CD4-positive, alpha-beta T cell treated with Interferon alpha-2 for 1 hour (primary cell): ENCODE data around the gene FBXO15.

Experiments used
- DNase-seq, 2 donors: peaks; one replicate each; pipeline ENCODE4 v3.0.0-alpha.2; 2020 to 2022

Gene FBXO15, protein sequence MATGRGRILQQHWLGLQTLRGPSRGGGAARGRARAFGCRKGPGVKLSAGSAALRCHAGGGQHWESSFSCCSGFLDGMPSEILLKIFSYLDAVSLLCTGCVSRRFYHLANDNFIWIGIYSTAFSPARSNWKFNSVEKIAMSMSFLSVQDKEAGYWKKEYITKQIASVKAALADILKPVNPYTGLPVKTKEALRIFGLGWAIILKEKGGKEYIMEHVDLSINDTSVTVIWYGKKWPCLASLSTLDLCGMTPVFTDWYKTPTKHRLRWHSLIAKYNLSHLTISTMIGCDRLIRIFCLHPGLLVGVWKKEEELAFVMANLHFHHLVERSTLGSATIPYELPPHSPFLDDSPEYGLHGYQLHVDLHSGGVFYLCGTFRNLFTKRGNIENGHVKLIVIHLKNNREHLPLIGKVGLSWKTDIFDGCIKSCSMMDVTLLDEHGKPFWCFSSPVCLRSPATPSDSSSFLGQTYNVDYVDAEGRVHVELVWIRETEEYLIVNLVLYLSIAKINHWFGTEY

DNA sequence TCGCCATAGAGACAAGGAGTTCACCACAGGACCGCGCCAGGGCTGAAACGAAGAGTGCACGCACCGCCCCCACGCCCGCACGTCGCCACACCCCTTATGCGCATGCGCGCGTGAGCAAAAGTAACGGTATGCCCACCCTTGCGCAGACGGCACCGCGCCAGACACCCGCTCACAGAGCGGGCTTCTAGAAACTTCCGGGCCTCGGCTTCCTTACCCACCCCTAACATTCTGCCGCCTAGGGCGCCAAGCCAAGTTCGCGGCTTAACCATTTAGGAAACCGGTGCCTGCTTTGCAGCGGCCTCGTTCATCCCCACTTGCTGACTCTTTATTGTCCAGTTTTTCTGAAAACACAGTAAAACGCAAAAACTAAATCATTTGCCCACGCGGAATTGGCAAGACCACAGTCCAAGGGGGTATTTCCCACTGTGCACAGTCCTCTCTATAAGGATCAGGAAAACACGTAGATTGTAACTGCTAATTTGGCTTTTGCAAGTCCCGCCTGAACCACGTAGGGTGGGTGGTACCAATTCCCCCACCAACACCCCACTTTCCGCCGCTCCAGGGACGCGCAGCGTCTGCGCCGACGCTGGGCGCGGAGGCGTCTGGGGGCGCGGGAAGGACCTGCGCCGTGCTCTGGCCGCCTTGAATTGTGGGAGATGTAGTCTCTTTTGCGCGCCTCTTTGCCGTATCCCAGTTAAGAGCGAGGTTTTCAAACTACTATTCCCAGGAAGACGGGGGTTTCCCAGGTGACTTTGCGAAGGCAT lies at the start of gene FBXO15, which contains the start of gene TIMM21:
Gene FBXO15, minus strand, starts transcription at position 56 of the 764 bp plus-strand sequence. Its CDS starts 49 bp downstream, at position 7.
Gene TIMM21, plus strand, starts transcription at position 745 of the 764 bp plus-strand sequence. CDS start 286 bp downstream, outside the sequence.
- DNase-seq: peak; percentile 96

DNA sequence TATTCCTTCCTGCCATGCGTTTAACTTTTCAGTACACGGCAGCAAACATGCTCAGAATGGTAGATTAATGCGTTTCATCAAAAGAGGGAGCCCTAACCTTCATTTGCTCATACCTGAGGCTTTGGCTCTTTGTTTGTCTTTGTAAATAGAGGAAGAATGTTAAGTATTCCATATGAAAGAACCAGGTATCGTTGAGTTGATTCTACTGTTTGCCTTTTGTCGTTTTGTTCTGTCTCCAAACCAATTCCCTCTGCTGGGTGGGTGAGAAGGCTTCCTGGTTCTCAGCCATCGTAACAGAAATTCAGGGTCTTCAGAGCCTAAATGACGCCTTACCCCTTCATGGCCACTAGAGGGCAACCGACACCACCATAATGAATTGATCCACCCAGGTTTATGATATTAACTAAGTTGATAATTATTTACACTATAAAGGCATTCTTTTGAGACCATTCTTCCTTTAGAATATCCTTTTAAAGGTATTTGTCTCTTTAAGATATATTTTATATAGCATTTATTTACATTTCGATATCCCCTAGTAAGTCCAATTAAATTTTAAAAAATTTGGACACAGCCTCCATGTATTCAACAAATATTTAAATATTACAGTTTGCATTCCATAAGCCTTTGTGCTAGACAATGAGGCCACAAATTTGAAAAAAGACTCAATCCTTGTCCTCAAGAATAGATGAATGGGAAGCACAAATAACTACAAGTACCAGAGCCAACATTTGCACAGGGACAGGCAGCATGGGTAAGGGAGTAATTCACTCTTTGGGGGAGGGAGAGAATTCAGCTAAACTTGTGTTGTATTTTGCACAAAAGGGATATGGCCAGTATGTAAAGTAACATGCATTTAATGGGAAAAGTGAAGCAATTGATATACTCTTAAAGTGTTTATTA lies 48.8 kb upstream of the FBXO15 start:
- peak; percentile 63 to 77 for DNase-seq

DNA sequence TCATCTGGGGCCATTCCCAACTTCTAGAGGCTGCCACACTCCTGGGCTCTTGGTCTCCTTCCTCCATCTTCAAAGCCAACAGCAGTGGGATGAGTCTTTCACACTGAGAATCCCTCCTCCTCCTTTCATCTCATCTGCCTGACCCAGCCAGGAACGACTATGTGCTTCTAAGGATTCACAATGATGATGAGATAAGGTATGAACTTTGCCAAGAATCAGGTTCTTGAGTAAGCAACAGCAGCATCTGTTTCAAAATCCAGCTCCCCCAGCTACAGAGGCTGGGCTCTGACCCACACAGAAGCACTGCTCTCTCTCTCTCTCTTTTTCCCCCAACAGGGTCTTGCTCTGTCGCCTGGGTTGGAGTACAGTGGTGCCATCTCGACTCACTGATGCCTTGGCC lies 47.1 kb upstream of the FBXO15 start:
- DNase-seq: no peak

DNA sequence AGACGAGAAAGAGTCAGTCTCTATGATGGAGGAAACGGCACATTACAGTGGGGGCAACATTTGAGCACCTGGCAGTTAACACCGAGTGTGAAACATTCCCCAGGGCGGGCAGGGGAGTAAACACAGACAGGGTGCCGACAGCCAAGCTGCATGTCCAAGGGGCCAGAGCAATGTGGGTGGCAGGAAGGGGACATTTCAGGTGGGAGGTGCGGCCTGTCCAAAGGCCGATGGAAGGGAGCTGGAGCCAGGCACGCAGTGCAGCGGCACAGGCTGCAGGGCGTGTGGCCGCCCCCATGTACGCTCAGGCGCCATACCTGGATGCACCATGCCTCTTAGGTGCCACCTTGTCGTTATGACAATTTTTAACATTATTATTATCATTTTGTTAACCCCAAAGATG lies 43.9 kb upstream of the FBXO15 start:
- no peak for DNase-seq

DNA sequence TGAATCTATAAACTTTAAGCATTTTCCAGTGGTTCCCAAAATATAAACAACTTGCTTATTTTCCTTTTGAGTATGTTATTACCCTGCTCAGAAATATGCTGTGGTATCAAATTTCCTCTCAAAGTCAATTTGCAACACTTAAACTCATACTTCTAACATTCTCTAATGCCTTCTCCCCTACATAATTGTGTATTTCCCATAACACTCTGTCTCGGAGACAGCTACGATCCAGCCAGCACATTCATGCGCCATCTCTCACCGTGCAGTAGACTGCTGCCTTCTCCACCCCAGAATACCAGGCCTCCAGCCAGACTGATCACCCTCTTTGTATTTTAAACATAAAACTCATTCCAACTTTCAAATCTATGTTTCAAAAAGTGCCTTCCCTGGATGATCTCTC lies 42.5 kb upstream of the FBXO15 start:
- no peak for DNase-seq

DNA sequence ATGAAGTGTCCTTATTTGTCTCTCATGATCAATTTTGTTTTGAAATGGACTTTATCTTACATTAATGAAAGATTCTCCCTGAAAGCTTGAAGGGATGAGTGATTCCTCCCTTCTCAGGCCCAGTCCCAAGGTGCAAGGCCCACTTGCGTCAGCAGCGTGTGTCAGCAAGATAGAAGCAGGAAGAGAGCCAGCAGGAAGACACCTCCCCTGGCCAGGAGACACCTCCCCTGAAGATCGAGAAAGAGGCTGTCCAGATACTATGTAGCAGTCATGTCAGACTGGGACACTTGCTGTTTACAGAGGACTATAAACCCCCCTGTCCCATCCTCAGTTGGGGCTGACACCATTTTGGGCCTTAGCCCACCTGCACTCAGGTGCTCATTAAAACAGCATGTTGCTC lies 39.0 kb upstream of the FBXO15 start:
- DNase-seq: no peak

DNA sequence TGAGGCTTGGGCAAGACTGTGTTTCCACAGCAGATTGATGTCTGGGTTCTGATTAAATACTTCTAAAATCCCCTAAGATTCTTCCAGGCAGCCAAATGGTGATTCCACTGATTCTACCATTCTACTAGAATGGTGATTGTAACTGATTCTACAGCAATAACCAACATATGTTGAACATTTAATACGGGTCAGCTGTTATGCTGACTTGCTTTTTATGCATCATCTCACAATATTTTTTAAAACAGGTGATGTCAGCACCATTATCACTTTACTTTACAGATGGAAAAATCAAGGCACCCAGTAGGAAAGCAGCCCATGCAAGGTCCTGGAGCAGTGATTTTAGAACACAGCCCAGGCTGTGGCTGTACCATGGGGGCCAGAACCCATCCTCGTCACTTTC lies 38.2 kb upstream of the FBXO15 start:
- DNase-seq: no peak

DNA sequence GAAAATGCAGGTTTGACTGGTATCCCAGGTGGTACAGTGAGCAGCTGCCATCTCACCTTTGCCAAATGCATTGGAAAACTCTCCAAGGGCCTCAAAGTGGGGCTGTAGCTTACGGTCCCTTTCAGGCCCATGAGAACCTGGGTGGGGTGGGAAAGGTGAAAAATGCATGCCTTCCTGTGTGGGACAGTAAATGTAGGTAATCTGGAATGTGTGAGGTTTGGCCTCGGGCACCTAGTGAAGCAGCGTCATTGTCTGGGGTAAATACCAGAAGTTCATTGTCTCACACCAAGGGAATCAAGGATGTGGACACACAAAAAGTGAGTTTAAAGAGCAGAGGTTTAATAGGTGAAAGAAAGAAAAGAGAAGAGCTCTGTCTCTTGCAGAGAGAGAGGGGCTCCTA lies 37.2 kb upstream of the FBXO15 start:
- no peak for DNase-seq

DNA sequence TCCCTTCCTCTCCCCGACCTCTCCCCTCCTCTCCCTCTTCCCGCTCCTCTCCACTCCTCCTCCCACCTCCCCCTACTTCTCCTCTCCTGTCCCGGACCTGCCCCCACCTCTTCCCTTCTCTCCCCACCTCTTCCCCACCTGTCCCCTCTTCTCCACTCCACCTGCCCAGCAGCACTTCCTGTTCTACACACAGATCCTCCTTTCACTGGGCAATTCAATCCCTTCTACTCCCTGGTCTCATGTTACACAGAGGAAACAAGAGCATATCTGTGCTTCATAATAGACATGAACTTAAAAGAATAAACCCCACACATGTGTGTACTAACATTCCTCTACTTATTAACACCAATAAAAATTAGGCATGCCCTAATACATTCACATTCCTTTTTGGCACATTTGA lies 35.5 kb upstream of the FBXO15 start:
- no peak for DNase-seq

DNA sequence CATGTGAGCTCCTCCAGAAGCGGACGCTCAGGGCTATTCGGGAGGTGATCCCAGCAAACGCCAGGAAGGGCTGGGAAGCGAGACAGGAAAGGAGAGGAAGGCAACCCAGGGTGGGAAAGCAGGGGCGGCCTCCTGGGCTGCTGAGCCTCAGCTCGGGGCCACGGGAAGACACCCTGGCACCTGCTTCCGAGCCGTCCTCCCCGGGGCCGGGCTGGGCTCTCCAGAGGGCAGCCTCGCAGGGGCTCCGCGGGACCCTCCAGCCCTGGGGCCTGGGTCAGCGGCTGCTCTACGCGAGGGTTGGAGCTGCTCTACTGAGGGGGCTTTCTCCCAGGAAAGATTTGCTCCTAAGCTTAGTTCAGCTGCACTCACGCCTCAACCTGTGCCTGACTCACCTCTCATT lies 34.7 kb upstream of the FBXO15 start:
- no peak for DNase-seq

DNA sequence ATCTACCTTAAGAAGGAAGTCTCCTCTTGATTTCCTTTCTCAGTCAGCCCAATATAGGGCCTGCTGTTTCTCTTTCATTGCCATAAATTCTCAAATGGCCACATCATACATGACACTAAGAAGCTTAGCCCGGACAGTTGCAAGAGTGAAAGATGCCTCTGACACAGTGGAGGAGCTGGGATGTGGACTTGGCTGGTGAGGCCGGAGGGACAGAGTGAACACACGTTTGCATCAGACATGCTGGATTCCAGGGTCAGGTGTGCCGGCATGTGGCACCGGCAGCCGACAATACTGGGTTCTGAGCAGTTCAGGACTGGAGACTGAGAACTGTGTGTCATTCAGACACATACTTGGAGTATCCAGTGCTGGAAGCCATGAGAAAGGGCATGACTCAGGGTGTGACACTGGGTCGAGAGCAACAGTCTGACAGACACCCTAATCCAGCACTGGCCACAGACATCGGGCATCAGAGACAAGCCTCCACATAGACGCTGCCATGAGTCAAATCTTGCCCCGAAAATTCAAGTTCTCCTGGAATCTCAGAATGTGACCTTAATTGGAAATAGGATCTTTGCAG lies 32.1 kb upstream of the FBXO15 start:
- DNase-seq: no peak

DNA sequence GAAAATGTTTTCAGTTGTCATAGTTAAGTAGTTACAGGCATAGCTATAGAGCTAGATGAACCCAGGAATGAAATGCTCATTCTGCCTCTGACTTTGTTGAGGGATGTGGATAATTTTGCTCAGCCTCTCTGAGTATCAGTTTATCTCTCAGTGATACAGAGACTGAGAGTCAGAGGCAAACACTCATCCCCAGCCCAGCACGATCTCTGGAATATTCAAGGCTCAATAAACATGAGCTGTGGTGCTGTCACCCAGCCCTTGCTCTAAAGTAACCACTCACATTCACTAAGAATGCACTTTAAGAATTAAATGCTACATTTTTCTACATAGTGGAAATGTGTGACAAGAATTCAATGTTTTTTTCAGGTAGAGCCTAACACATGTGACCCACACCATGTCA lies 31.2 kb upstream of the FBXO15 start:
- no peak for DNase-seq

DNA sequence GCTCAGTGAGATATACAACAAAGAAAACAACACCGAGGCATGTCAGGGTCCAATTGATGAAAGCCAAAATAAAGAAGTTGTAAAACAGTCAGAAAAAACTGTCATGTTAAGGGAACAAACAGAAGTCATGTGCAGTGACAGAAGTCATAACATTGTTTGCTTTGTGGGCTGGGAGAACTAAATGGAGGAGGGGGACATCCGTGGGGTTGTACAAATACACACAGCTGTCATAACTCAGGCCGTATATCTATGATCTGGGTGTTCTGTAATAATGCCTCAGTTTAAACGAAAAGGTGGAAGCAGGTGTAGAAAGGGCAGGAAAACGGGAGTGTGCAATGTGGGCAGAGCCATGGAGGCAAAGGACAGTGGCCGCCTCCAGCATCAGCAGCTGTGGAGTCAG lies 28.0 kb upstream of the FBXO15 start:
- DNase-seq: no peak

DNA sequence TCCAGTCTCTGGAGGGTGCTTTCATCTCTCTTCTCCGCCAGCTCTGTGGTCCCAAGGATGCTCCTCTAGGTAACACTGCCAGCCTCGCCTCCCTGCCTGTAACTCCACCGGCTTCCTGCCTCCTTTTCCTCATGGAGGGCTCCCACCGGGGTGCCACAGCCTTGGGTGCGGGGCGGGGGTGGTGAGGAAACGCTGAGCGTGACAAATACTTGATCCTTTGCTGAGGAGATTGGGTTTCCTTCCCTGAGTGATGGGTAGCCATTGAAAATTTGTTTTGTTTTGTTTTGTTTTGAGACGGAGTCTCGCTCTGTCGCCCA lies 25.8 kb upstream of the FBXO15 start:
- DNase-seq: no peak

DNA sequence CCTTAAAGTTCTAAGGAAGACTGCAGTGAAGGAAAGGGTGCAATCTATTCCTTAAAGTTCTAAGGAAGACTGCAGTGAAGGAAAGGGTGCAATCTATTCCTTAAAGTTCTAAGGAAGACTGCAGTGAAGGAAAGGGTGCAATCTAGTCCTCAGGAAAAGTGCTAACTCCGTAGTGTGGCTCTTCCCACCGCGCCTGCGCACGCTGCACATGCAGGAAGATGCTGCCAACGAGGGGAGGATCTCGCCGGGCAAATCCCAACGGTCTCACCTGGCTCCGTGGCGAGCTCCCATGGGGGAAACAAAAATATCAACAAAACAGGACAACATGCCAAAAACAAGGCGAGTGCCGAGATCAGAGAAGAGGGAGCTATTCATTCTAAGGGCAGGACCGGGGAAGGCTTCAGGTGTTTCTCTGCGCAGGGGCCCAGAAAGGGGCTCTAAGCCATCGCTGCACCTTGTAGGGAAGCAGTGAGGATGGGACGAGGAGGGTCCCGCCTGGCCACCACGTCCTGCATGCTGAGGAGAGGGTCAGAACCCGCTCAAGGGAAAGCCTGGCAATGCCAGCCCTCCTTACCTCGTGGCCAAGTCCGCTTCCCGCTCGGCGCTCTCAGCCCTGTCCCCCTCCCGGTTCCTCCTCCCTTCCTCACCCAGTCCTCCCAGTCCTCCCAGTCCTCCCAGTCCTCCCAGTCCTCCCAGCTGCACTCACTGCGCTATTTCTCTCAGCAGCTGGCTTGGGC lies 25.2 kb upstream of the FBXO15 start:
- no peak for DNase-seq

DNA sequence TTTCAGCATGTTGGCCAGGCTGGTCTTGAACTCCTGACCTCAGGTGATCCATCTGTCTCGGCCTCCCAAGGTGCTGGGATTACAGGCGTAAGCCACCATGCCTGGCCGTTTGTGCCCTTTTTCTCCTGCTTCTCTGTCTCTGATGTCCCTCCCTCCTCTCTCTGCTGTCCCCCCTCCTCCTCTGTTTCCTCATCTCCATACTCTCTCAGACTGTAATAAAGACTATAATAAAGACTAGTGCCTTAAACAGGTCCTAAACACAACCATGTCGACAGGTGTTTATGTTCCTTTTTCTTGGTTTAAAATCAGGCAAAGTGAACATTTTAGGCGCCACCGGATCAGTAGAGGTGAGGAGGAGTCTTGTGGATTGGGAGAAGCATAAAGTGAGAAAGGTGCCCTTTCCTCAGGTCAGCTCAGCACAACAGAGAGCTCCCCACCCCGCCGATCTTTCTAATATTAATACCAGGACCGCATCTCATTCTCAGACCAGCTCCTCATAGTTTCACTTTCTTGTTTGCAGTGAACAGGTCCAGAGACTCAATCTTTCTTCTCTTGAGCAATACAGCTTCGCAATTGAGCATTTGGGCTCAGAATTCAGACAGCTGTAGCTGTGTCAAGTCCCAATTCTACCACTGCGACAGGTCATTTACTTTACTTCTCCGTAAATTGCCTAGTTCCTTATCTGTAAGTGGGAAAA lies 24.4 kb upstream of the FBXO15 start:
- no peak for DNase-seq

DNA sequence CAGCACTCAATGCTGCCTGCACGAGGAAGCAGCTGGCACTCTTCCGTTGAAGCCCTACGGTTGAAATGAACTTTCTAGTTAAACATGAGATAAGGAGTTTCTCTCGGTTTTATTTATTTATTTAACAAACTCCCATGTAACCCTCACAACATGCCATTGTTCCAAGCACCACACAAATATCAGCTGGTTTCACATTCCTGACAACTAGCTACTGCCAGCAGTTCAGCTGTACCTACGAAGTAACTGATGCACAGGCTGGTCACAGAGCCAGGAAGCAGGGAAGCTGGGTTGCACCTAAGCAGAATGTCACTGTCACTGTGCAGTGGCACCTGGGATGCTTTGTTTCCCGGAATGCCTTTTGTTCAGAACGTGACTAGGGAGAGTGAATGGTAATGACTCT lies 18.8 kb upstream of the FBXO15 start:
- DNase-seq: no peak

DNA sequence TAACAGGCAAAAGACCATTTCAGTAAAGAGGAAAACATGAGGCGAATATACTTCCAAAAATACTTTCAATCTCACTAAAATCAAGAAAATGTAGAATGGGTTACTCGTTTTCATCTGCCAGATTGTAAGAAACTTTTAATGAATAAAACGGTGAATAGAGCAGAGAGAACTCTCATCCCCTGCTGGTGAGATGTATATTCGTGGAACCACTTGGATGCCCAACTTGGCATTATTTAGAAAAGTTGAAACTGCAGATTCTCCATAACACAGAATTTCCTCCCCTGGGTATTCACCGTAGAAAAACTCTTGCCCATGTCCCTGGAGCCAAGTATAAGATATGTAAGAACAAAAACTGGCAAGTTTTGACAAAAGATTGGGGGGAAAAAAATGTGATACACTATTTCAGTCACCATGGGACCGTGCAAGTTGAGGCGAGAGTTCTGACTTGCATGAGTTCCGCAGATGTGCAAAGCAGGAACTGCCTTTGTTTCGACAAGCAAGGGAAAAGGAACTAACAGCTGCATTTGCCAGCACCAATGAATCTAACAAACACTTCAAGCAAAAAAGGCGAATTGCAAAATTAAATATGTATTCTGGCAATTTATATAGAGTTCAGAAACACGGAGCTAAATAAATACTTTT lies 15.5 kb upstream of the FBXO15 start:
- no peak for DNase-seq

DNA sequence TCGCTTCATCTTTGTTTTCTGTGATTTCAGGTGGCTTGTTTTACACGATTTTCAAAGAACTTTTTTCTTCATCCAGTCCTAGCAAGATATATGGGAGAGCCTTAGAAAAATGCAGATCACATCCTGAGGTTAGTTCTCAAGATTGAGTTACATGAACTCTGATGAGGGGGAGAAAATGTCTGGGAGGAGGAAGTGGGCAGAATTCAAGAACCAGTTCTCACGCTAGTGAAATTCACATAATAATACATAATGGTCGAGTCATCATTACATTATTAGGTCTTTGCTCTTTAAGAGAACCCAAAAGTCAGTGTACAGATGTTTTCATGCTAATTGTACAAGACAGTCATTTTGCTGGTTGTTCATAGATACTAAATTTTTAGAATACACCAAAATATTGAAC lies 7.6 kb upstream of the FBXO15 start:
- no peak for DNase-seq

DNA sequence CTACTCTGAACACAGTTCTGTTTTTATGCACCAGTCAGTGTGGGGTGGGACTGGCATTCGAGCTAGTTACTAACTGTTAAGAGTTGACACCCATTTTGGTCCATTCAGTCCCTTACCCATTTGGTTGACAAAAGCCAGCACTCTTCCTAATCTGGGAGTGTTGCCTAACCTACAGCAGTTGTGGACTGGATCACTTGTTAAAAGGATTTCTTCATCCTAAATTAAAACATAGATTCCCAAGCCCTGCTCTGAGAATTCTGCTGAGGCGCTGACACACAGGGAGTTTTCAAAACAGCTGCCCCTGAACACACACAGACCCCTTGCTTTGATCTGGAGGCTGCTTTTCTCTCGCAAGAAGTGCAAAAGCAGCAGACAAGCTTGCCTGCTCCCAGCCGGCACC lies 7.1 kb upstream of the FBXO15 start:
- no peak for DNase-seq

DNA sequence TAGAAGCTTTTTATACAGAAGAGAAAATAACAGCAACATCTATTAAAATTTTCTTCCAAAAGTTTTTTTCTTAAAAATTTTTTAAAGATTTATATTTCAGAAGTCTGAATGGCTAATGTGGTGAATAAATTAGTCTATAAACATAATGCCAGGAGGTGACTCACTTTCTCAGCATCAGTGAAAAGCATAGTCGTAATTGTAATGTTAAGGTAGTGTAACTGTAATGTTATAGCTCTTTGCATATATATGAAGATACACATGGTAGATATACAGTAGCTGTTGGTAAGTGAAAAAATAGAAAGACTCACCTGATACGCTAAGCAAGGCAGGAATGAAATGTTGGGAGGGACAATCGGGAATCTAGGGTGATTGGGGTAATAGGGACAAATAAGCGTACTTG lies 6.2 kb upstream of the FBXO15 start:
- no peak for DNase-seq
